ENCODE results near the gene MOB1B.

The MOB1B gene

GRCh38 chr4:70915036-70915815 is 13.1 kb downstream of the MOB1B start:
- DNase-seq = no peak

GRCh38 chr4:70915874-70916559 is 13.8 kb downstream of the MOB1B start:
- no peak for DNase-seq

GRCh38 chr4:70920592-70920991 is 18.4 kb downstream of the MOB1B start:
- DNase-seq = no peak

GRCh38 chr4:70925418-70925817 is 23.2 kb downstream of the MOB1B start:
- no peak for DNase-seq

- no peak for DNase-seq
Measured at GRCh38 chr4:70925899-70926635, 23.9 kb downstream of the MOB1B start.

- no peak for DNase-seq
Measured at GRCh38 chr4:70927502-70928137, 25.5 kb downstream of the MOB1B start.

GRCh38 chr4:70930530-70931256 is 28.5 kb downstream of the MOB1B start:
- no peak for DNase-seq

- DNase-seq = no peak
Measured at GRCh38 chr4:70931347-70931746, 29.2 kb downstream of the MOB1B start.

DNA sequence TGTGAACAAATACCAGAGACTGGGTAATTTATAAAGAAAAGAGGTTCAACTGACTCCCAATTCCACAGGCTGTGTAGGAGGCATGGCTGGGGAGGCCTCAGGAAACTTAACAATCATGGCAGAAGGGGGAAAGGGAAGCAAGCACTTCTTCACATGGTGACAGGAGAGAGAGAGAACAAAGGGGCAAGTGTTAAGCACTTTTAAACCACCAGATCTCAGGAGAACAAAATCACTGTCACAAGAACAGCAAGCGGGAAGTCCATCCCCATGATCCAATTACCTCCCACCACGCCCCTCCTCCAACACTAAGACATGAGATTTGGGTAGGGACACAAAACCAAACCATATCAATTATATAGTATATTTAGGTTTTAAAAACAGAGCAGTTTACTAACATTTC is 30.8 kb downstream of the MOB1B start:
- no peak for DNase-seq

DNA sequence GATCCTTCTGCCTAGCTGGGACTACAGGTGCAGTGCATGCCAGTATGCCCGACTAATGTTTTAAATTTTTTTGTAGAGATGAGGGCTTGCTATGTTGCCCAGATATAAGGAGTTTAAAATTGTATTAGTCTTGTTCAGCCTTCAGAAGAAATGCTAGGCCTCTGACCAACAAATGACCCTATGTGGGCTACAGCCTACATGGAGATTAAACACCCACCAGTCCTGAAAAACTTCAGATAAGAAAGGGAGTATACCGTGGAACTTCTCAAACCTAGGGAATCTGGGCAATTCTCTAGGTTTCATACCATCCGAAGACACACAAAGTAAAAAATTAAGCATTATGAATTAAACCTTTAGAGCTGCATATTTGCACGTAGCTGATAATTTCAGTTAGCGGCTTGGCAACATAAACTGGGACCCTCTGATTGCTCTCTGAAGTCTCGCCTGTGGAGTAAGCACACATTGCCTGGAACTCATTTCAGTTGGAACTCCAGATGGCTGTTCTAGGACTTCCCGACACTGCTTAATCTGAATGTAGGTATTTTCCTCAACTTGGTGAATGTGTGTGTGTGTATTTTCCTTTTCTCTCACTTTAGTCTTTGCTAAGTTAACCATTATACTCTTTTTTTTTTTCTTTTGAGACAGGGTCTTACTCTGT is 33.0 kb downstream of the MOB1B start:
- DNase-seq = no peak

DNA sequence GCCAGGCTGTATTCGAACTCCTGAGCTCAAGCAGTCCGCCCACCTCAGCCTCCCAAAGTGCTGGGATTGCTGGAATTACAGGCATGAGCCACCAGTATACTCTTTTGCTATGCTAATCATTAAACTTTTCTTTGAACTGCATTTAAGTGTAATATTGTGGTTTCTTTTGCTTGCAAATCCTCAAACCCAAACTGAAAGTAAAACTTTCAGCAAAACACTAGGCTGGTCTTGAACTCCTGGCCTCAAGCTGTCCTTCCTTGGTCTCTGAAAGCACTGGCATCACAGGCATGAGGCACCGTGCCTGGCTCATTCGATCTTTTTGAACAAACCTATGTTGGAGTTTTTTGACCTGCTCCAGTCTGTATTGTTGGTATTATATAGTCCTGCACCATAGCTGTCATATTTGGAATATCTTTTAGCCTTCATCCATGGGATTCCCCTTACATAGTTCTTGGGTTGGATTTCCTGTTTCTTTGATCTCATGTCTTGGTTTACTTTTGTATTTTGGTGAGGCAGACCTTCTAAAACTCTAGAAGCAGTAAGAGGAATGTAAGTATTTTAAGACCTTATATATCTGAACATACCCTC is 34.1 kb downstream of the MOB1B start:
- no peak for DNase-seq

DNA sequence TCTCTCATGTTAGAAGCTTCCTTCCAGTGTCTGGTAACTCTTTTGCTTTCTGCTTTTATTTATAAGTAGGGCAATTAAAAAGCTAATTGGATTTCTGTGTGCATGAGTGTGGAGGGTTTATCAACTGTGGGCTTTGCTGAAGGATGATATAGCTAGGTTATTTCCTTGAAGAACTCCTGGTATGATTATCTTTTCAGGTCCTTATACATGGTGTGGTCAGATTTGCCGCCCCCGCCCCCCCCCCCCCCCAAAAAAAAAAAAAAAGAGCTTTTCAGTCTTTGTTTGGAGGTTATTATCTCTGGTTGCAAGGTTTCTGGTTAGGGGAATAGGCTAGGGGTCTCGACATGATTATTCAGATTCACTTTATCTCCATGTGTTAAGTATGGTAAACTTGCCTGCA is 35.9 kb downstream of the MOB1B start:
- no peak for DNase-seq

- DNase-seq = no peak
Measured at GRCh38 chr4:70940134-70940533, 38.0 kb downstream of the MOB1B start.

GRCh38 chr4:70943114-70943513 is 40.9 kb downstream of the MOB1B start:
- no peak for DNase-seq

- no peak for DNase-seq
Measured at GRCh38 chr4:70945046-70945445, 42.9 kb downstream of the MOB1B start.

DNA sequence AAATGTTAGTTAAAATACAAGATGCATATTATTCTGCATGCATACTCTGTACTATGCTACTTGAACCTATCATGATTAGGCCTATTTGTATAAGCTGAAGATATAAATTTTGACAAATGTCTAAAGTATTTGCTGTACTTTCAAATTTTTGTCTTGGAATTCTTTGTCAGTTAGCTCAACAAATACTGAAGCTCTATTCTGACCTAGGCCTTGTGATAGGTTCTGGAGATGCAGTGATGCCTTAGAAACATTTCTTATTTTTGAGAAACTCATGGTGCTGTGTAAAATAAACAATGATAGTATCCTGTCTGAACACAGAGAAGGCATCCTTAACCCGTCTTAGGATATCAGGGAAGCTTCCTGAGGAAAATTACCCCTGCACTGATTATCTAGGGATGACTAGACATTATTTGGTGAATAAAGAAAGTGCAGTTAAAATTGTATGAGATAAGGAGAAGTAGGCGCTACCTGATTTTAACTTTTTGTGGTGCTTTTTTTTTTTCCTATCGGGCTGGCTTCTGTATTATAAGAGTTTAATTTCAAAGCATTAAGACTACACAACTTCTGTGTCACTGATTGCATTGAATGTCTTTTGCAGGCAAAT is 43.4 kb downstream of the MOB1B start:
- DNase-seq = no peak

DNA sequence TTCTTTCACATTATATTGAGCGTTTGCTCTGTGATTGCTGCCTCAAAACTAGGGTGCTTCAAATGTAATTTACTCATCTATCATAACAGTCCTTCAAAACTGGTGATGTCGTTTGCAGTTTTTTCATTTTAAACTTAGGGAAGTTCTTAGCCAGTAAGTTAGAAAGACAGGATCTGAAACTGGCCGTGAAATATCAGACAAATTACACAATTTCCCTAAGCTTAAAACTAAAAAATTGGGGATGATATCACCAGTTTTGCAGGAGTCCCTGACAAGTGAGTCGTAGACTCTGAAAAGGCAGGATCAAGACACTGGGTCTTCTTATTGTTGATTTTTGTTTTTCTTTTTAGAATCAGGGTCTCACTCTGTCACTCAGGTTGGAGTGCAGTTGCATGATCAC is 44.8 kb downstream of the MOB1B start:
- DNase-seq = no peak

DNA sequence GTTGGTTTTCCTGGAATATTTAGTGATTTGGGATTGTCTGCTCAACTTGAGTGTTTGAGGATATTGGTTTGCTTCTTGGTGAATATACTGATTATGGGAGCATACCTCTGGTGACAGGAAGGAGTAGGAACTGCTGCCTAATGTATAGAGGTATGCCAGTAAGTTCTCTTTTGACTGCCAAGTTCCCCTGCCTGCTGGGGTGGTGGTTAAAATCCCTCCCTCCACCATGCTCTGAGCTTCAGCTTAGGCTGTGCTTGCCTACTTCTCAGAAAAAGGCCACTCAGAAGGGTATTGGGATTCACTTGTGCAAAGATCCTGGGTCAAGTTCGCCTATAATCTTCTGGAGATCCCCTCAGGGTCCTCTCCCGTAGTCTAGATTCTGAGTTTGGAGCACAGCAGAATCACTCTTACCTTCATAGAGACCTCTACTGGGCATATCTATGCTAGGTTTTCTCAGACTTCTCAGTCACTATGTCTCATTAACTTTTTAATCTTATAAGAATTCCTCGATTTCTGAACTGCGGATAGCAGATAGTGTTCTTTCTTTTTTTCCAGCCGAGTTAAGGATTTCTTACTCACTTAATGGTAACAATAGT is 46.6 kb downstream of the MOB1B start:
- no peak for DNase-seq

DNA sequence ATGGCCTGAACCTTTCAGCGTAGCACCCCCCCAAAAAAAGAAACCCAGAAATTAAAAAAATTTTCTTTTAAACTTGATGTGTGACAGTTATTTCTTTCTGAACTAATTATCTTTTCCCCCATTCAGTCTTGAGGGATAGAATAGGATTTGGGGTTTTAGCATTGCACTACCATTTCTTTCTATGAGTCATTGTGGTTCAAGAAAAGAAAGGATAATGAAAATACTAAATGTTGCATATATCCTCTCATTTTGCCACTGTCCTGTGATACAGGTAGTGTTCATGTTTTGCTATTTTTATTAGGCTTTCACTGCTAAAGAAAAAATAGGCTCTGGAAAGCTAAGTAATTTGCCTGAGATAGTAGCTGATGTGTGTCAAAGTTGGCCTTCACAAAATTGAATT is 51.9 kb downstream of the MOB1B start:
- DNase-seq = no peak

DNA sequence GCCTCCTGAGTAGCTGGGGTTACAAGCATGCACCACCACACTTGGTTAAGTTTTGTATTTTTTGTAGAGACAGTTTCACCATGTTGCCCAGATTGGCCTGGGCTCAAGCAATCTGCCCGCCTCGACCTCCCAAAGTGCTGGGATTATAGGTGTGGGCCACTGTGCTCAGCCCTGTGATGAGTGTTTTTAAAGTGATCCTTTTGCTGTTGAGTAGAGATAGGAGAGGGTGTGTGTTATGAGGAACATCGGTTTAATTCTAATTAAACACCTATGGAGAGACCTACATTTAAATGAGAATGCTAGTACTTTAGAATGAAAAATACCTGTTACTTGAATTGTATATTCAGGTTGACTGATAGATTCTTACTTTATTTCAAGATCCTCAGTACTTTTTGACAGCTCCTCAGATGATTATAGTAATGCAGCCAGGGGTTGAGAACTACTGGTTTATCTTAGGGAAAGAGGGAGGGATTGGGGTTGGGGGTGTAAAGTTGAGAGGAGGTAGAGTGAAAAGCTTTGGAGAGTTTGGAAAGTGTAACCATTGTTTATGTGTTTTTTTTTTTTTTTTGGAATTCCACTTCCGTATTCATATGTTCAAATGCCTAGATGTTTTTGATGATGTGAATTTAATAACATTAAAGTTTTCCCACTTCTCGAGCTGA is 54.5 kb downstream of the MOB1B start:
- DNase-seq = no peak
